Suprapubic skin (tissue), 4 donors: ENCODE results near the gene IFNL4.

ENCODE experiments used
- POLR2A ChIP-seq, 2 donors: fragments of 450-650 bp; IDR thresholded peaks; one replicate each; pipeline ENCODE4 v1.6.1; 2017; ENCODE audit warnings: antibody characterized with exemption in 2 of 2, mild to moderate bottlenecking in 2 of 2, moderate library complexity in 2 of 2
- POLR2AphosphoS5 ChIP-seq, 3 donors: sonication (generic); formaldehyde crosslinking; IDR thresholded peaks; one replicate each; pipeline ENCODE4 v1.6.1; 2017; ENCODE audit warnings: antibody characterized with exemption in 3 of 3

- TF ChIP-seq POLR2AphosphoS5 (IDR thresholded peaks at IDR 0.05) (no peak), POLR2A (IDR thresholded peaks at IDR 0.05) (no peak)
These were observed at the start of gene IFNL4 for GRCh38 chr19:39248806-39249205.
